ENCODE measurements around the gene CLMN. TPM values are rescaled to one million over a fixed set of nuclear protein-coding genes. Genes with fewer than 3 reads are reported as not detected.
"Not testable (repeated sequence)": the region's sequence is repeated elsewhere in the genome, so short reads cannot be mapped to it uniquely, and the experiment has no call there.

The CLMN gene
- total and polyA plus RNA-seq, 2 of the 4 experiments (the other 2 are of a cell fraction) = 0.10 to 0.18 TPM

- H2BK5ac ChIP-seq (ENCODE audit: low read depth, low read length, poor library complexity, severe bottlenecking); H3K27me3 ChIP-seq (ENCODE audit: control insufficient read depth, insufficient read depth, low read length); H3K4me3 ChIP-seq (ENCODE audit: insufficient read depth, low read depth, low read length); H4K20me1 ChIP-seq (ENCODE audit: insufficient read depth, low read length); POLR2A ChIA-PET (ENCODE audit: unreplicated experiment); H3K14ac ChIP-seq (replicated peaks; ENCODE audit: low read depth, low read length); ATAC-seq (ENCODE audit: low read depth); H3K4me2 ChIP-seq (ENCODE audit: low read depth, low read length); H4K8ac ChIP-seq (ENCODE audit: low read depth in 2 of 2, low read length in 2 of 2); H3K4me1 ChIP-seq (ENCODE audit: control insufficient read depth, insufficient read depth, low read length); H3K36me3 ChIP-seq (ENCODE audit: control insufficient read depth, insufficient read depth, low read length); H4K5ac ChIP-seq (ENCODE audit: low read depth, low read length); H2BK120ac ChIP-seq (ENCODE audit: low read depth, low read length); CTCF ChIA-PET; H3K79me1 ChIP-seq (ENCODE audit: low read depth in 1 of 2, low read length in 2 of 2); H3K4ac ChIP-seq (ENCODE audit: low read depth, low read length); DNase-seq; H3K9me3 ChIP-seq (ENCODE audit: control insufficient read depth, insufficient read depth, low read length); H3K18ac ChIP-seq (ENCODE audit: low read depth, low read length); BruUV-seq (replicated peaks); H2BK15ac ChIP-seq (ENCODE audit: low read depth, low read length); H3K56ac ChIP-seq (ENCODE audit: extremely low read depth, insufficient read depth, low read length); intact Hi-C loops (cut with micrococcal nuclease); in situ Hi-C loops (cut with MboI; ENCODE audit: low sequenced_read_pairs); H3K23ac ChIP-seq (ENCODE audit: low read depth, low read length); dilution Hi-C loops (cut with HindIII; ENCODE audit: low sequenced_read_pairs, unreplicated experiment); H2AFZ ChIP-seq (replicated peaks; ENCODE audit: low read length, poor library complexity); H3K27ac ChIP-seq (ENCODE audit: insufficient read depth, low read length); H4K91ac ChIP-seq (ENCODE audit: insufficient read depth, low read depth, low read length); H2AK5ac ChIP-seq (ENCODE audit: low read depth, low read length); H3K9ac ChIP-seq (ENCODE audit: low read depth, low read length); H2BK20ac ChIP-seq (ENCODE audit: low read depth, low read length); H2AK9ac ChIP-seq (replicated peaks; ENCODE audit: low read depth, low read length, poor library complexity); H3K9me1 ChIP-seq (ENCODE audit: insufficient read depth, low read length): not testable (repeated sequence)
- no CpG with 5 or more reads among the region's 5 CpGs for whole genome bisulfite sequencing, 2 experiments (ENCODE audit: extremely low coverage in 2 of 2, insufficient read length in 1 of 2)
These were observed 36.7 kb downstream of the CLMN start for GRCh38 chr14:95282986-95283380.

Data from IMR-90 (cell line).